ENCODE measurements around the gene KCNQ5. TPM values are rescaled to one million over a fixed set of nuclear protein-coding genes. Genes with fewer than 3 reads are reported as not detected.

The KCNQ5 gene
- polyA plus RNA-seq, 1 donor (not counting 4 experiments of a cell fraction or from before 2014, with no cell fraction given) = 3.4 TPM

- H3K27ac ChIP-seq (ENCODE audit: control insufficient read depth, insufficient read depth, low read length) = no peak overlapping the region
Measured at GRCh38 chr6:72969666-72970065, 347.8 kb downstream of the KCNQ5 start.

GRCh38 chr6:72972579-72972978, 350.7 kb downstream of the KCNQ5 start:
- TF ChIP-seq EZH2 (IDR thresholded peaks at IDR 0.05; ENCODE audit: low read length) = no peak
- no peak for TF ChIP-seq CTCF (optimal IDR thresholded peaks at IDR 0.05 in 1 of 3, IDR thresholded peaks at IDR 0.05 in 1 of 3, conservative IDR thresholded peaks at IDR 0.05 in 1 of 3; ENCODE audit: extremely low read depth in 1 of 3, insufficient read depth in 2 of 3, low read length in 3 of 3)
- Histone ChIP-seq H3K9me1 (ENCODE audit: control insufficient read depth, extremely low read depth, insufficient read depth, low read length) (no peaks in the 10 kb centered on the region), H3K36me3 (ENCODE audit: control insufficient read depth in 2 of 2, extremely low read depth in 1 of 2, insufficient read depth in 2 of 2, low read length in 2 of 2) (no peaks in the 10 kb centered on the region), H4K20me1 (ENCODE audit: control insufficient read depth, extremely low read depth, insufficient read depth, low read length) (no peaks in the 10 kb centered on the region), H3K4me3 (ENCODE audit: control insufficient read depth in 2 of 3, extremely low read depth in 1 of 3, insufficient read depth in 2 of 3, low read depth in 1 of 3, low read length in 3 of 3) (no peak overlapping the region), H3K4me2 (ENCODE audit: control insufficient read depth, extremely low read depth, insufficient read depth, low read depth, low read length) (no peak overlapping the region), H3K27me3 (ENCODE audit: control insufficient read depth, extremely low read depth, insufficient read depth, low read length) (no peaks in the 10 kb centered on the region), H3K9ac (ENCODE audit: control insufficient read depth, extremely low read depth, insufficient read depth, low read length) (no peak overlapping the region), H3K27ac (ENCODE audit: control insufficient read depth, insufficient read depth, low read length) (no peak overlapping the region), H3K9me3 (ENCODE audit: control insufficient read depth, low read depth, low read length) (no peaks in the 10 kb centered on the region), H3K4me1 (ENCODE audit: control insufficient read depth, extremely low read depth, insufficient read depth, low read length) (peaks cover 9% of the 10 kb centered on the region), H2AFZ (ENCODE audit: control insufficient read depth, low read length) (no peak overlapping the region), H3K79me2 (ENCODE audit: control insufficient read depth, insufficient read depth, low read length) (no peaks in the 10 kb centered on the region)
- dilution Hi-C loops (cut with MboI; ENCODE audit: extremely low pct_ligation_motif_present, low sequenced_read_pairs) = no loop called here
- no peak for DNase-seq (ENCODE audit: low read depth, low spot score)
- no peak for FAIRE-seq

More at GRCh38 chr6:72969666-72970065, 347.8 kb downstream of the KCNQ5 start:
- no peak overlapping the region for H3K4me2 ChIP-seq (ENCODE audit: control insufficient read depth, extremely low read depth, insufficient read depth, low read depth, low read length)
- no peak overlapping the region for H2AFZ ChIP-seq (ENCODE audit: control insufficient read depth, low read length)
- no peak overlapping the region for H3K4me3 ChIP-seq (ENCODE audit: control insufficient read depth in 2 of 3, extremely low read depth in 1 of 3, insufficient read depth in 2 of 3, low read depth in 1 of 3, low read length in 3 of 3)
- dilution Hi-C loops (cut with MboI; ENCODE audit: extremely low pct_ligation_motif_present, low sequenced_read_pairs) = no loop called here
- no peaks in the 10 kb centered on the region for H3K9me3 ChIP-seq (ENCODE audit: control insufficient read depth, low read depth, low read length)
- H3K36me3 ChIP-seq (ENCODE audit: control insufficient read depth in 2 of 2, extremely low read depth in 1 of 2, insufficient read depth in 2 of 2, low read length in 2 of 2) = no peaks in the 10 kb centered on the region
- peaks cover 15% of the 10 kb centered on the region for H3K4me1 ChIP-seq (ENCODE audit: control insufficient read depth, extremely low read depth, insufficient read depth, low read length)
- no peak overlapping the region for H3K9ac ChIP-seq (ENCODE audit: control insufficient read depth, extremely low read depth, insufficient read depth, low read length)
- H3K27me3 ChIP-seq (ENCODE audit: control insufficient read depth, extremely low read depth, insufficient read depth, low read length) = no peaks in the 10 kb centered on the region
- TF ChIP-seq CTCF (optimal IDR thresholded peaks at IDR 0.05 in 1 of 3, IDR thresholded peaks at IDR 0.05 in 1 of 3, conservative IDR thresholded peaks at IDR 0.05 in 1 of 3; ENCODE audit: extremely low read depth in 1 of 3, insufficient read depth in 2 of 3, low read length in 3 of 3) = no peak
- no peak for TF ChIP-seq EZH2 (IDR thresholded peaks at IDR 0.05; ENCODE audit: low read length)
- H3K9me1 ChIP-seq (ENCODE audit: control insufficient read depth, extremely low read depth, insufficient read depth, low read length) = no peaks in the 10 kb centered on the region
- DNase-seq (ENCODE audit: low read depth, low spot score) (no peak), FAIRE-seq (peak; percentile 20)
- no peaks in the 10 kb centered on the region for H4K20me1 ChIP-seq (ENCODE audit: control insufficient read depth, extremely low read depth, insufficient read depth, low read length)
- no peaks in the 10 kb centered on the region for H3K79me2 ChIP-seq (ENCODE audit: control insufficient read depth, insufficient read depth, low read length)

All from keratinocyte (primary cell).